ENCODE measurements around the gene C6orf136. TPM values are rescaled to one million over a fixed set of nuclear protein-coding genes. Genes with fewer than 3 reads are reported as not detected.
"Not testable (repeated sequence)": the region's sequence is repeated elsewhere in the genome, so short reads cannot be mapped to it uniquely, and the experiment has no call there.

C6orf136 gene
- total RNA-seq, 1 experiment from 2014 or later: 34.8 TPM

DNA sequence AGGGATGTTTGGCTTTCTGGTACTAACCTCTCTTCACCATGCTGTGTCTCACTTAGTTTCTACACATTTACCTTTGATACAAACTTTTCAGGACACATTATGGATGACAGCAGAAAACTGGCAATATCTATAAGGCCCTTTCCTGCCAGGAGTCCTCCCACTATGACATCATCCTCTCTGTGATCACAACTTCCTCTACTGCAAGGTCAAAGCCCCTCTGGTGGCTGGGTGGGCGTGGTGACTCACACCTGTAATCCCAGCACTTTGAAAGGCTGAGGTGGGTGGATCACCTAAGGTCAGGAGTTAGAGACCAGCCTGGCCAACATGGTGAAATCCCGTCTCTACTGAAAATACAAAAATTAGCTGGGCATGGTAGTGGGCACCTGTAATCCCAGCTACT is 19.4 kb downstream of the C6orf136 start:
- H4K20me1 ChIP-seq (ENCODE audit: insufficient read depth); H3K27me3 ChIP-seq (ENCODE audit: insufficient read depth, low read length); H3K27ac ChIP-seq (ENCODE audit: low read depth, low read length); H3K9me3 ChIP-seq (ENCODE audit: control insufficient read depth in 1 of 2, insufficient read depth in 1 of 2, low read depth in 1 of 2, low read length in 2 of 2); H3K4me3 ChIP-seq (replicated peaks in 1 of 2; ENCODE audit: low read depth in 1 of 2, low read length in 2 of 2); RAD21 ChIA-PET (ENCODE audit: low non-redundant PET in 1 of 2, low total read pairs in 2 of 2, uncharacterized antibody in 2 of 2, unreplicated experiment in 2 of 2); H3K79me2 ChIP-seq (ENCODE audit: insufficient read depth, low read length); CTCF ChIA-PET; intact Hi-C loops (cut with micrococcal nuclease); BruUV-seq (replicated peaks); H3K9ac ChIP-seq (ENCODE audit: low read length); H2AFZ ChIP-seq (ENCODE audit: low read depth, low read length, poor library complexity, severe bottlenecking); DNase-seq (ENCODE audit: low read depth, low spot score); H3K9me2 ChIP-seq (ENCODE audit: insufficient read depth): not testable (repeated sequence)
- Histone ChIP-seq H3K36me3 (ENCODE audit: control insufficient read depth in 1 of 2, insufficient read depth in 2 of 2, low read length in 2 of 2) (peaks cover 33 to 51% of the 10 kb centered on the region in 2 experiments; a peak in 3 of 4 replicates), H3K4me1 (ENCODE audit: control insufficient read depth in 1 of 2, insufficient read depth in 2 of 2, low read length in 2 of 2) (peaks cover 7 to 18% of the 10 kb centered on the region in 2 experiments), H3K4me2 (ENCODE audit: low read length) (peak overlapping the region; percentile 37)
- POLR2A ChIA-PET: interaction anchor here (1.7 kb wide), 1 partner anchor 22 kb away, joined by 4 read pairs; no protein-coding TSS in a partner anchor
- TF ChIP-seq SP1 (IDR thresholded peaks at IDR 0.05; ENCODE audit: low read depth) (peak; percentile 27; the same call in 1 of the 2 replicates), EGR1 (IDR thresholded peaks at IDR 0.05; ENCODE audit: low read depth) (peak; percentile 84), JUND (IDR thresholded peaks at IDR 0.05) (peak; percentile 34), FOSL1 (IDR thresholded peaks at IDR 0.05; ENCODE audit: low read depth) (peak; percentile 38; the same call in 1 of the 2 replicates)
- ATAC-seq: peak; percentile 48; the same call in 1 of the 2 replicates

DNA sequence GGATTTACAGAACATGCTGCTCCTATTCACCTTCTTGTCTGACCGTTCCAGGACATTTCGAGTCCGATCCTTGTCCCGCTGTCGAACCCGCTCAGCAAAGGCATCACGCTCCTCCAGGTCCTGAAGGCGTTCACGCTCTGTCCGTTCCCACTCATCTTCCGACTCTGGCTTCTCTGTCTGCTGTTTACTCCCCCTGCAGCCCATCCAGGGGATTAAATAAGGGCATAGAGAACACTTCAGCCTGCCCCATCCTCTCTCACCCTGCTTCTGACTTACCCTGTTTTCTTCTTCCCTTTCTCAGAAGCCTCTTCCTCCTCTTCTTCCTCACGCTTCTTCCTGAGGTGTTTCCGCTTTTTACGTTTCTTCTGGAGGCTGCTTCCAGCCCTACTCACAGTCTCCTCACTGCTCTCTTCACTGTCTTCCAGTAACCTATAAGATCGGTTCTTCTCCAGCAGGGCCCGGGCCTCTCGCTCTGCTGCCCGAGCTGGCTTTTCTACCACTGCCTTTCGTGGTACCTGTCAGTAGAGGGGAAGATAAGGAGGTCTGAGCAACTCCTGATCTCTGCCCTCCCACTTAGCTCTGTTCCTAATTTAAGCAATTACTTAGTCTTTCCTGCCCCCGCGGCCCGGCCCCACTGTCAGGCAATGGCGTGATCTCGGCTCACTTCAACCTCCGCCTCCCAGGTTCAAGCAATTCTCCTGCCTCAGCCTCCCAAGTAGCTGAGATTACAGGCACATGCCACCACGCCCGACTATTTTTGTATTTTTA is 24.0 kb downstream of the C6orf136 start:
- Histone ChIP-seq H3K27me3 (ENCODE audit: insufficient read depth, low read length) (no peaks in the 10 kb centered on the region), H3K36me3 (ENCODE audit: control insufficient read depth in 1 of 2, insufficient read depth in 2 of 2, low read length in 2 of 2) (peaks cover 3 to 20% of the 10 kb centered on the region in 2 experiments; a peak in 3 of 4 replicates), H2AFZ (ENCODE audit: low read depth, low read length, poor library complexity, severe bottlenecking) (no peak overlapping the region), H3K4me2 (ENCODE audit: low read length) (peak overlapping the region; percentile 95), H3K4me1 (ENCODE audit: control insufficient read depth in 1 of 2, insufficient read depth in 2 of 2, low read length in 2 of 2) (peaks cover 11 to 35% of the 10 kb centered on the region in 2 experiments), H3K9ac (ENCODE audit: low read length) (no peak overlapping the region), H3K4me3 (replicated peaks in 1 of 2; ENCODE audit: low read depth in 1 of 2, low read length in 2 of 2) (peak overlapping the region in 1 of 2 experiments; percentile 98; a peak in 2 of 4 replicates), H3K9me3 (ENCODE audit: control insufficient read depth in 1 of 2, insufficient read depth in 1 of 2, low read depth in 1 of 2, low read length in 2 of 2) (no peaks in the 10 kb centered on the region), H4K20me1 (ENCODE audit: insufficient read depth) (no peaks in the 10 kb centered on the region), H3K27ac (ENCODE audit: low read depth, low read length) (no peak overlapping the region), H3K9me2 (ENCODE audit: insufficient read depth) (no peaks in the 10 kb centered on the region), H3K79me2 (ENCODE audit: insufficient read depth, low read length) (peaks cover 25% of the 10 kb centered on the region)
- intact Hi-C loops (cut with micrococcal nuclease): no loop called here
- no TSS peak for BruUV-seq (replicated peaks)
- CTCF ChIA-PET: interaction anchor here (1.1 to 2.1 kb wide), 3 partner anchors 46 to 60 kb away, joined by 3 to 14 read pairs (median 8); partner anchors contain the start of gene MDC1
- TF ChIP-seq YY1 (IDR thresholded peaks at IDR 0.05; ENCODE audit: extremely low read depth, insufficient replicate concordance, low read depth, low read length): no peak
- TF ChIP-seq, protein P1, sequence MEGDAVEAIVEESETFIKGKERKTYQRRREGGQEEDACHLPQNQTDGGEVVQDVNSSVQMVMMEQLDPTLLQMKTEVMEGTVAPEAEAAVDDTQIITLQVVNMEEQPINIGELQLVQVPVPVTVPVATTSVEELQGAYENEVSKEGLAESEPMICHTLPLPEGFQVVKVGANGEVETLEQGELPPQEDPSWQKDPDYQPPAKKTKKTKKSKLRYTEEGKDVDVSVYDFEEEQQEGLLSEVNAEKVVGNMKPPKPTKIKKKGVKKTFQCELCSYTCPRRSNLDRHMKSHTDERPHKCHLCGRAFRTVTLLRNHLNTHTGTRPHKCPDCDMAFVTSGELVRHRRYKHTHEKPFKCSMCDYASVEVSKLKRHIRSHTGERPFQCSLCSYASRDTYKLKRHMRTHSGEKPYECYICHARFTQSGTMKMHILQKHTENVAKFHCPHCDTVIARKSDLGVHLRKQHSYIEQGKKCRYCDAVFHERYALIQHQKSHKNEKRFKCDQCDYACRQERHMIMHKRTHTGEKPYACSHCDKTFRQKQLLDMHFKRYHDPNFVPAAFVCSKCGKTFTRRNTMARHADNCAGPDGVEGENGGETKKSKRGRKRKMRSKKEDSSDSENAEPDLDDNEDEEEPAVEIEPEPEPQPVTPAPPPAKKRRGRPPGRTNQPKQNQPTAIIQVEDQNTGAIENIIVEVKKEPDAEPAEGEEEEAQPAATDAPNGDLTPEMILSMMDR (IDR thresholded peaks at IDR 0.05 in 2 of 3, conservative IDR thresholded peaks at IDR 0.05 in 1 of 3; ENCODE audit: borderline replicate concordance in 1 of 3, insufficient read depth in 1 of 3, low read depth in 2 of 3, low read length in 2 of 3): peak in 2 of 3 experiments; percentile 32 to 45; a peak in 4 of 6 replicates
- RAD21 ChIA-PET (ENCODE audit: low non-redundant PET in 1 of 2, low total read pairs in 2 of 2, uncharacterized antibody in 2 of 2, unreplicated experiment in 2 of 2): no interaction called here
- POLR2A ChIA-PET: interaction anchor here (1.0 kb wide), 1 partner anchor 55 kb away, joined by 3 read pairs; no protein-coding TSS in a partner anchor
- peak; percentile 41; the same call in 1 of the 2 replicates for ATAC-seq
- no peak for DNase-seq (ENCODE audit: low read depth, low spot score)
